Fibroblast of upper back skin (primary cell): ENCODE results near the gene POR.
"Not testable (repeated sequence)": the region's sequence is repeated elsewhere in the genome, so short reads cannot be mapped to it uniquely, and the experiment has no call there.

ENCODE experiments used
- DNase-seq: peaks from one replicate; pipeline ENCODE4 v3.0.0-alpha.2; 2013

POR gene

DNA sequence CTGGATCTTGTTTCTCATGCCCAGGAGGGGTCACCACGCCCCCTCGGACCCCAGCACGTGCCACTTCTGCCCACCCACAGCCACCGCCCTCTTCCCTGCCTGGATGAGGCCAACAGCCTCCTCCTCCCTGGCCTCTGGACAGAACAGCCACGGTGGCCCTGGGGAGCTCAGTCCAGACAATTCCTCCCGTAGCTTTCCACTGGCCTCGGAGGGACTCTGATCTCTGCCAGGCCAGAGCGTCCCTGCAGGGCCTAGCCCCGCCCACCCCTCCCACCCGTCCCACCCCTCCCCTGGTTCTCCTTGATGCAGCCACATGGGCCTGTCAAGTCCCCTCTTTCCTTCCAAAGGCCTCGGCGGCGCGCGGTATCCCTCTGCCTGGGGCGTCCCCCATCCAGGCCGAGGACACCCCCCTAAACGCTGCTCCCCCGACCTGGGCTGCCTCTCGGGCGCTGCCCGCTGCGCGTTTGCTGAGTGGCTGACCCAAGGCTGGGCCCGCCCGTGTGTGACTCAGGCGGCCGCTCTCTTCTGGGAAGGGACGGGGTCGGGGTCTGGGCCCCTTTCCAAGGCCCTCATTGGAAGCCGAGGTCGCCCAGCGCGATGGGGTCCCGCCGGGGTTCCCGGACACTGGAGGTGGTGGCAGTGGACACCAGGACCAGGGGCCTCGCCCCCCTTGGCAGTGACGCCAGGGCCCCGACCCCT lies 78.9 kb downstream of the POR start:
- DNase-seq, result peak; percentile 39

DNA sequence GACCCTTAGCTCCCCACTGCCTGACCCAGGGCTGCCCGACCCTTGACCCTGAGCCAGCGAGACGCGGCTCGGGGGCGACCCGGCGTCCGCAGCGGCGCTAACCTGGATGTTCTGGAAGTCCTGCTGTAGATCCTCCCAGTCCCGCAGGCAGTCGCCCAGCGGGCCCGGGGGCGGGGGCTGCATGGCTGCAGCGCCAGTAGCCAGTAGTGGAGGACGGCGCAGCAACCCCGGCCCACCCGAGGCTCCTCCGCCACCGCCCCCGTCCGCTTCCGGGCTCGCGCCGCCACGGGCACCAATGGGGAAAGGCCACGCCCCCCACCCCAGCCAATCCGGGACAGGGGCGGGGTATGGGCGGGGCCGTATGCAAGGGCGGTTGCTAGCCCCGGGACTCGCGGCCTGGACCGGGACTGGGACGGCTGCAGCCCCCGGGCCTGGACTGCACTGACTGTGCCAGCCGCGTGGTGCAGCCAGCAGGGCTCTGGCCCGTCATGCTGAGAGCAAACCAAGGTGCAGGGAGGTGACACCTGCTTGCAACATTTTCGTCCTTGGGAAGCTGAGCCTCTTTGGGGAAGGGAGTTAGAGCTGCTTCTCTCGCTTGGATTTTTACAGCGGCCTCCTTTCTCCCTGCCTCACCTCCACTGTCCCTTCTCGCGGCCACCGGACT lies 79.6 kb downstream of the POR start, which contains the start of gene TMEM120A:
TMEM120A (minus strand) TSS at position 208 of the 664 bp plus-strand sequence; CDS start at position 183, 25 bp downstream.
- peak; percentile 91 for DNase-seq

DNA sequence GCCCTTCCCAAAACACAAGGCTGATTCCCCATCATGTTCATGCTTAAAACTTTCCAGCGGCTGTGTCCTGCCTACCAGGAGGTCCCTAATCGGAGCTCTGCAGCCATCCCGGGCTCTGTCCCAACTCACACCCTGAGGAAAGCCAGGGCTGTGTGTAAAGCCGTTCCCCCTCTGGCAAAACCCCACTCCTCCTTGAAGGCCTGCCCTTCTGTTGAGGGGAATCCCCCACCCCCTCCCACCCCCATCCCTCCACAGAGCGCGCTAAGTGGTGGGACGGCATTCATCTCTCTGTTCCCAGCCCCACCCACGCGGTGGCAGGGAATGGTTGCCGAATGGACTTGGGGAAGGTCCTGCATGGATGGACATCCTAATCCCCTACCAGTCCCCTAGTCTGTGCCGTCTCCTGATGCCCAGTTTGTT lies 80.1 kb downstream of the POR start:
- no peak for DNase-seq

DNA sequence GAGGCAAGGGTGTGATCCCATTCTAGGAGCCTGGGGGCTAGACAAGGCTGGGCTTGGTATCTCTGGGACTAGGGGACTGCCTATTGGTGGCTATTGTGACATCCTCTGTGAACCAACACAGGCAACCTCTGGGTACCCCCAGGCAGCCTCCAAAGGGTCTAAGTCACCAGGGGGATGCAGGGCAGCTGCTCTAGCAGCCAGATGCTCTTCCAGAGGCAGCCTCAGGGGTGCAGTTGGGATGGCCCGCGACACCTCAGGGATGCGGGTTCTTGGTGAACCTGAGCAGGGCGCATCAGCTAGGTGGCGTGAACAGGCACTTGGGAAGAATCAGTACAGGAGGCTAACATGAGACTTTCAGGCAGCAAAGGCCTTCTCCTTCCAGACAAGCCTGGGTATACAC lies 81.0 kb downstream of the POR start:
- no peak for DNase-seq

DNA sequence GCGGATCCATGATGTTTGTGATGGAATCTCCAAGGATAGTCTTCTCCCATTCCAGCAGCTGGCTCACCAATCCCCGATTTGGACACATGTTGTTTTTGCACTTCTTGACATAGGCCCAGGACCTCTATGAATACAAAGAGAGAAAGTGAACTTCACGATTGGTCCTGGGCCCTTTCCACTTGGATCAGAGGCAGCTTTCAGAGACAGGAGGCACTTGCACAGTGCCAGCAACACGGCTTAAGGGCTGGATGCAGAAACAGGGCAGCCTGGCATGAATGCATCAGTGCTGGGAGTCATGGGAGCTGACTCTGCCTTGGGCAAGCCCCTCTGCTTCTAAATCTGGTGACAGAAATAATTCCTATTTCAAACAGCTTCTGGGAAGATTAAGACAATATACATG lies 81.5 kb downstream of the POR start:
- no peak for DNase-seq

DNA sequence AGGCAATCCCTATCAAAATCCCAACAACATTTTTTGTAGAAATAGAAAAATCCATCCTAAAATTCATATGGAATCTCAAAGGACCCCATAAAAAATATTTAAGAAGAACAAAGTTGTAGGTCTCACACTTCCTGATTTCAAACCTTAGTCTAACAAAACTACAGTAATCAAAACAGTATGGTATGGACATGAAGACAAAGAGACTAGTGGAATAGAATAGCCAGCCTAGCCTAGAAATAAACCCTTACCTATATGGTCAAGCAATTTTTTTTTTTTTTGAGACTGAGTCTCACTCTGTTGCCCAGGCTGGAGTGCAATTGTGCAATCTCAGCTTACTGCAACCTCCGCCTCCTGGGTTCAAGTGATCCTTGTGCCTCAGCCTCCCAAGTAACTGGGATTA lies 83.1 kb downstream of the POR start:
- DNase-seq, result no peak

DNA sequence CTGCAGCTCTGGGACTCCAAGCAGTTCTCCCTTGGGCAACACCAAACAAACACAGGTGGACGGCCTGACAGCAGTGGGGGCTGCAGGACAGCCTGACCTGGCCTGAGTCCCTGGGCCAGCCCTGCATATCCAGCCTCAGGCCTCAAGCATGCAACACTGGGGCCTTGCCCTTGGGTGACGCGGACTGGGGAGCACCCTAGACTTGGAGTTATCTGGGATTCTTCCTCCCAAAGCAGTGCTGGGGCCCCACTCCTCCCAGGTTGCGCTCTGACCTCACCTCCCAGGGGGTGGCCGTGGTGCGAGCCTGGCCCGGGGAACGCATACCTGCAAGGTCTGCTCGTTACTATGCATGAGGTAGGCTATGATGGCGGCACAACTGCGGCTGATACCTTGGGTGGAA lies 85.6 kb downstream of the POR start:
- no peak for DNase-seq

DNA sequence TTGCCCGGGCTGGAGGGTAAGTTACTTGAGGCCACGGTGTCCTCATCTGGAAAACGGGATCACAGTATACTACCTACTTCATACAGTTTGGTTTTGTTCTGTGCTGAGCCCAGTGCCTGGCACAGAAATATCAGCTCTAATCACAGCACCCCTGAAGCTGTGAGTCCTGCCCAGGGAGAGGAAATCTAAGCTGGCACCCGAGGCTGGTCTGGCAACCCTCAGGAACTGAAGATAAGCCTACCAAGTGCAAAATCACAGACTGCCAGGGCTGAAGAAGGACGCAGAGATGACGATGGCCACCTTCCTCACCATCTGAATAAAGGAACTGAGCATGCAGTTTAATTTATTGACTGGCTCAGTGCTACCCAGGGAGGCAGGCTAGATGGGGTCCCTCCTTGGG lies 87.2 kb downstream of the POR start:
- no peak for DNase-seq

DNA sequence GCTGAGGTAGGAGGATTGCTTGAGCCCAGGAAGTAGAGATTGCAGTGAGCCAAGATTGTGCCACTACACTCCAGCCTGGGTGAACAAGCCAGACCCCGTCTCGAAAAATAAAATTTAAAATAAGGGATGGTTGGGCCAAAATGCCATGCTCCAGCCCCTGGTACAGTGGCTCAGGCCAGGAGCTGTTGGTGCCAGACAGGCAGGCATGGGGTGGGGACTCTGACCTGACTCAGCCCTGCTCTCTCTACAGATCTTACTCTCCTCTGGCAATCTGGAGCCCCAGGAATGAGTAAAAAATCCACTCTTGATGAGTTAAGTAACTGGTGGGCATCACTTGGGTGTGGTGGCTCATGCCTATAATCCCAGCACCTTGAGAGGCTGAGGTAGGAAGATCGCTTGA lies 87.9 kb downstream of the POR start:
- DNase-seq, result no peak

DNA sequence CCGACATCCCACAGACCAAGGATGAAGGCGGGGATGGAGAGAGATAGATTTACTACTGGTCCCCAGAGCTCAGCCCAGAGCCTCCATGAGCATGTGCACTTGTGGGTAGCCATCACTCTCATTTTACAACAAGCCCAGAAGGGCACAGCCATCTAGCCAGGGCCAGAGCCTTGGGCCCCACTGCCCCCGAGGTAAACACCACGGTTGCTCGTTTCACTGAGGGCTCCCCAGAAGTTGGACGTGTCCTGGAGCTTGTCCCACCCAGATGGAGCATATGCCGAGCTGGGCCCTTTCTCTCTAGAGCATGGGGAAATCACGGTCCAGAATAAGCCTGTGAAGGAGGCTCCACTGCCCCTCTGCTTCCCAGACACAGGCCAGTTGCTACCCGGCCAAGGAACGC lies 88.4 kb downstream of the POR start:
- no peak for DNase-seq

DNA sequence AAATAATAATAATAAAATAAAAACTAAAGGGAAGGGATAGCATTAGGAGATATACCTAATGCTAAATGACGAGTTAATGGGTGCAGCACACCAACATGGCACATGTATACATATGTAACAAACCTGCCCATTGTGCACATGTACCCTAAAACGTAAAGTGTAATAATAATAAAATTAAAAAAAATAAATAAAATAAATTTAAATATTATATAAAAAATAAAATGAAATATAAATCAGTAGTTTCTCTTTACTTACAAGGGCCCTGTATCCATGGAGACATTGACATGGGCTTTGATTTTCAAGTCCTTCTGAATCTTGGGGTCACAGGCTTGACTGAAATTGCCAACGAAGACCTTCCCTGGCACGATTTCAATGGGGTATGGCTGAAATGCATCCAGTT lies 90.0 kb downstream of the POR start:
- DNase-seq, result not testable (repeated sequence)

DNA sequence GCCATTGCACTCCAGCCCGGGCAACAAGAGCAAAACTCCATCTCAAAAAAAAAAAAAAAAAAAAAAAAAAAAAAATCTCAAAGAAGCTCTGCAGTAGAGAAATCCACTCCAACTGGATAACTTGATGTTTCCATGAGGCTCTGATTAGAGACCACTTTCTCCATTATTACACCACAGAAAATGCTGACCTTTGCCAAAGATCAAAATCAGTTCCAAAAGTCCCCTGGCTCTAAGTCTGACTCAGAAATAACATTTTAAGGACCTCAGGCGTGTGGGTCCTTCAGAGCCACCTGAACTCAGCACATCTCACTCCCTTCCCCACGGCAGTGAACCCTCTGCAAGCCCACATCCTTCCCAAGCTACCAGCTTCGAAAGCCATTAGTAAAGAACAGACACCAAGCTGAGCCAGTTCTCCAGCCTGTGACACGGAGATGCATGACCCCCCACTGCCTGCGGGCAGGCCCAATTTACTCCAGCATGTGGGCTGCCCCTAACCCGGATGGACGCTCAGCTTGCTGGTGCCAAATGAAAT lies 93.3 kb downstream of the POR start:
- no peak for DNase-seq

DNA sequence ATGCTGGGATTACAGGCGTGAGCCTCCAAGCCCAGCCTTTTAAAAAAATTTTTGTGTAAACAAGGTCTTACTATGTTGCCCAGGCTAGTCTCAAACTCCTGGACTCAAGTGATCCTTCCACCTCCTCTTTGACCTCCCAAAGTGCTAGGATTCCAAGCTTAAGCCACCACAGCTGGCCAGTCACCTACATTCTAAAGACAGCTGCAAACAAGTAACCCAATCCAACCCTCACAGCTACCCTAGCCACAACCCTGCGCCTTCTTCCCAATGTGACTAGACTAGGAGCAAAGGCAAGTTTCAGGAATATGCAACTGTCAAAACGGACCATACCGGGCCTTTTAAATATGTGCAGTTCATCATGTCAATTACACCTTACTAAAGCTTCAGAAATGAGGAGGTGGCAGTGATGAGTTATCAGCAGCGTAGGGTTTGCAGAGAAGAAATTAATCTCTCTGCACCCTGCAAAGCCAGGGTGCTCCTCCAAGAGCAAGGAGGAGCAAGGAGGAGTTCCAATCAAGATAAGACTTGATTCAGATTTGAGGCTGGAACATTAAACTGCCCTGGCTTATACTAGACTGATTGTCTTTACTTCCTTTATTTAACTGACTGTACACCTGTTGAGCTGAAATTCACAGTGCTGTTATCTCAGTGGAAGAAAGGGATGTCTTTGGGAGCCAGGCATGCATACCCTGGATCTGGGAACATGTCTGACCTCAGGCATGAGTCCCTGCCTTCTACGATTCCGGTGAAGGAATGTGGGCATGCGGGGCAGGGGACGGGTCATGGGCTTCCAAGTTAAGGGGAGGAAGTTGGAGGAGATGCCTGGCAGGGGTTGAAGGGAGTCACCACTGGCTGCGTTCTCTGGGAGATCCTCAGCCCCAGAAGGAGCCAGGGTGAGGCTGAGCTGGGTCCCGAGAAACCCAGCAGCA lies 95.0 kb downstream of the POR start:
- no peak for DNase-seq

DNA sequence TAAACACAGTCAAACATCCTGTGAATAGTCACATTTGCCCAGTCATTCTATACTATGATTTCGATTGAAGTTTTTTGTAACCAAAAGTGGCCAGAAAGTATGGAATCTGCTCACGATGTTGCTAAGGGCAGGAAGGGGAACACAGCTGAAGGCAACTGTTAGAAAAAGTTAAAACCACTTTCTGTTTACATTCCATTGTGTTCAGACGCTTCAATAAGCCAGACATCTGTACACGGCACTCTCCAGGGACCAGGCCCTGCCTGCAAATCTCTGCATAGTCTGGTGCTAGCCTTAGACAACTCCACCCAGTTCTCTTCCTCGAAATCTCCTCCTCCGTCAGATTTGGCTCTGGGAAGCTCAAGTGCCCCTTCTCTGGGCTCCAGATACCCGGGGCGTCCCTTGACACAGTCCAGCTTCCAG lies 96.5 kb downstream of the POR start:
- peak; percentile 74 for DNase-seq

DNA sequence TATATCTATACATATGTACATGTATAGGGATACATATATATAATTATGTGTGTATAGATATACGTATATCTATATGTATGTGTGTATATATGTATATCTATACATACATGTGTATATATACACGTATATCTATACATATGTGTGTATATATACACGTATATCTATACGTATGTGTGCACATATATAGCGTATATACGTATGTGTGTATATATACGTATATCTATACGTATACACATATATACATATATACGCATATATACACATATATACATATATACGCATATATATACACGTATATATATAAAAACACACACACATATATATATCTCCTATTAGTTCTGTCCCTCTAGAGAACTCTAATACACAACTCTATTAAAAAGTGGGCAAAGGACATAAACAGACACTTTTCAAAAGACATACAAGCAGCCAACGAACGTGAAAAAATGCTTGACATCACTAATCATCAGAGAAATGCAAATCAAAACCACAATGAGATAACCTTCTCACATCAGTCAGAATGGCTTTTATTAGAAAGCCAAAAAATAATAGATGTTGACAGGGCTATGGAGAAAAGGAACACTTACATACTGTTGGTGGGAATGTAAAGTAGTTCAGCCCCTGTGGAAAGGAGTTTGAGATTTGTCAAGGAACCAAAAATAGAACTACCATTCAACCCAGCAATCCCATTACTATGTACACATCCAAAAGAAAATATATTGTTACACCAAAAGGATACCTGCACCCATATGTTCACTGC lies 101.4 kb downstream of the POR start:
- DNase-seq, result no peak

DNA sequence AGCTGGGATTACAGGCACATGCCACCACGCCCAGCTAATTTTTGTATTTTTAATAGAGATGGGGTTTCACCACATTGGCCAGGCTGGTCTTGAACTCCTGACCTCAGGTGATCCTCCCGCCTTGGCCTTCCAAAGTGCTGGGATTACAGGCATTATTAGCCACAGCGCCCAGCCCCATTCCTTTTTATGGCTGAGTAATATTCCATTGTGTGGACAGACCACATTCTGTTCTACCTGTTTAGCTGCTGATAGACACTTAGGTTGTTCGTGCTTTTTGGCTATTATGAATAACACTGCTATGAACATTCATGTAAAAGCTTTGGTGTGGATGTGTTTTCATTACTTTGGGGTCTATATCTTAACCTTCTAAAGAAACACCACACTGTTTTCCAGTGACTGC lies 103.6 kb downstream of the POR start:
- not testable (repeated sequence) for DNase-seq

DNA sequence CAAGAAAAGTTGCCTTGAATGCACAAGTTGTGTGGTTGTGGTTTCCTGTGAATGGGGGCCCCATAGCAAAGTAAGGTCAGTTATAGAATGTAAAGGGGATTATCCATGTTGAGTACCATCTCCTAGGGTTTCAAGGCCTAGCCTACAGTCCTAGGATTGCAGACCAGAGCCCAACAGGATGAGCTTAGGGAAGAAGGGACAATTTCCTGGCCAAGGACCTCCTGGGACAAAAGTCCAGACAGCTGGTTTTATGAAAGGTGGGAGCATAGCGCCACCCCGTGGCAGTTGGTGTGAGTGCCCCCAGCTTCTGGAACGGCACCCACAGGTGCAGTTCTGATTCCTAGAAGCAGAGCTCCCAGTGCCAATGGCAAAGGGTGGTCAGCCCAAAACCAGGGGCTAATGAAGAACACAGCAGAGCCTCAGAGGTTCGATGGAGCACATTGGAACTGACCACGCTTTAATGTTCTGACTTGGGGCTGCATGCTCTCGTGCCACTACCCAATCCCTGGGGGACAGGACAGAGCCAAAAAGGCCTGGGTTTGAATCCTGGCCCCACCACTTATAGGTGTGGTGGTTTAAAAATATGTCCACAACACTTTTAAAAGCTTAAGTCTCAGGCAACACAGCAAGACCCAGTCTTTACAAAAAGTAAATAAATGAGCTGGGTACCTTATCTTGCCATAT lies 105.2 kb downstream of the POR start:
- DNase-seq, result peak; percentile 40

DNA sequence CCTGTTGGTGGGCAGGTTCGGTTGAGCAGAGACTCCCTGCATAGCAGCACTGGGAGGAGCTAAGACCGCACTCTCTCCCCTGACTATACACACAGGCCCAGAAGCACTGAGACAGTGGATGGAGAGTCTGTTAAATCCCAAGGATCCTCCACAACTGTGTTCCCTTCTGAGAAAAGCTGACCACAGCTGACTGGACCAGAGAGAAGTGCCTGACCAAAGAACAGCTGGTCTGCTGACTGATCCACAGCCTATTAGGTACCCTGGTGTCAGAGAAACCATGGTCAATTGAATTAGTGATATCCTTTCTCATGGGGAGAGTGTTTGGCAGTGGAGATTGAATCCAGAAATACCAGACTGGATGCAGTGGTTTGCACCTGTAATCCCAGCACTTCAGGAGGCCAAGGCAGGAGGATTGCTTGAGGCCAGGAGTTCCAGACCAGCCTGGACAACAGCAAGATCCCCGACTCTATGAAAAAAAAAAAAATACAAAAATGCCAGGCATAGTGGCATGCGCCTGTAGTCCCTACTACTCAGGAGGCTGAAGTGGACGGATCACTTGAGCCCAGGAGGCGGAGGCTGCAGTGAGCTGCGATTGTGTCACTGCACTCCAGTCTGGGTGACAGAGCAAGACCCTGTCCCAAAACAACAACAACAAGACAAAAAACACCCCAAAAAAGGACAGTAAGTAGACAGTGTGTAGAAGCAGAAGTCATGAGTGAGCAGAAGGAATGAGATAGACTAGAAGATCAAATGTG lies 107.2 kb downstream of the POR start:
- no peak for DNase-seq

DNA sequence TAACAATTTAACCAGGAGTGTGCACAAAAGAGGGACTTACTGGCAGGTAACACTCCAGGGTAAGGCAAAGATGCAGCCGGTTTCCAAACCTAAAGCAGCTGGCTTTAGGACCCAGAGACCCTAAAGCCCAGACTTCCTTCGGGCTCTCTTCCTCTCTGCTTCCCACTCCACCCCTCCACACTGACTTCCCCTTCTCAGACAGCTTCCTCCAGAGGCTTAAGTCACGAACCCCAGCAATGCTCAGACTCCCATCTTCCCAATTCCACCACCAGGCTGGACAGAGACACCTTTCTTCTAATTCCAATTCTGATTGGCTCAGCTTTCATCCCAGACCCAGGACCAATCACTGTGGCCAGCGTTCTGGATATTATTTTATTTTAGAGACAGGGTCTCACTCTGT lies 108.0 kb downstream of the POR start:
- no peak for DNase-seq

DNA sequence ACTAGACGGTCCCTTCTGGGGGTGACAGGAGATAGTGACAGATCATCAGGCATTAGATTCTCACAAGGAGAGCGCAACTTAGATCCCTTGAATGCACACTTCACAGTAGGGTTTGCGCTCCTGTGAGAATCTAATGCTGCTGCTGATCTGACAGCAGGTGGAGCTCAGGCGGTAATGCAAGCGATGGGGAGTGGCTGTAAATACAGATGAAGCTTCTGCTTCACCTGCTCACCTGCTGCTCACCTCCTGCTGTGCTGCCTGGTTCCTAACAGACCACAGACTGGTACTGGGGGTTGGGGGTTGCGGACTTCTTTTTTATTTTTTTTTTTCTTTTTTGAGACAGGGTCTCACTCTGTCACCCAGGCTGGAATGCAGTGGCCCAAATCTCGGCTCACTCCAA lies 114.7 kb downstream of the POR start:
- not testable (repeated sequence) for DNase-seq

DNA sequence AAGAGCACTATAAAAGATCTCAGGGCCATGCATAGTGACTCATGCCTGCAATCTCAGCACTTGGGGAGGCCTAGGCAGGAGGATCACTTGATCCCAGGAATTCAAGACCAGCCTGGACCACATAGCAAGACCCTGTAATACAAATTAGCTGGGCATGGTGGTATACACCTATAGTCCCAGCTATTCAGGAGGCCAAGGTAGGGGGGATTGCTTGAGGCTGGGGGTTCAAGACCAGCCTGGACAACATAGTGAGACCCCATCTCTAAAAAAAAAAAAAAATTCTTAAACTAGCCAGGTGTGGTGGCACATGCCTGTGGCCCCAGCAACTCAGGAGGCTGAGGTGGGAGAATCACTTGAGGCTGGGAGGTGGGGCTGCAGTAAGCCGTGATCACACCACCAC lies 117.0 kb downstream of the POR start:
- no peak for DNase-seq
